HEK293 (cell line): ENCODE data around the gene SH3PXD2B.

Experiments used
- CTCF ChIA-PET: fragments of 350-600 bp; formaldehyde crosslinking; extraction: SDS; loops from one replicate; lab custom pipeline; 2021; ENCODE audit warnings: antibody characterized with exemption; lab: Yijun Ruan, JAX
- POLR2A ChIA-PET: fragments of 300-600 bp; formaldehyde crosslinking; extraction: SDS; loops from one replicate; lab custom pipeline; 2020; ENCODE audit warnings: antibody characterized with exemption, inconsistent platforms; lab: Yijun Ruan, JAX
- H3K27ac ChIP-seq: fragments of 200-500 bp; sonication (Bioruptor generic); 2 replicates; pipeline ENCODE4 v1.5.1; 2014; ENCODE audit warnings: low read depth, low read length, control low read depth, inconsistent platforms; ENCODE audit errors: extremely low read depth
- H3K36me3 ChIP-seq, 2 experiments: fragments of 200-500 bp in 1 of 2; sonication (Bioruptor generic) in 1 of 2; 1 replicate in 1 of 2; 2 replicates in 1 of 2; pipeline ENCODE4 v1.5.1; 2014 to 2017; ENCODE audit warnings: inconsistent platforms in 2 of 2, low read length in 2 of 2; ENCODE audit not compliant: control insufficient read depth in 2 of 2, insufficient read depth in 1 of 2
- H3K4me1 ChIP-seq: fragments of 200-500 bp; sonication (Bioruptor generic); 2 replicates; pipeline ENCODE4 v1.5.1; 2014; ENCODE audit warnings: mild to moderate bottlenecking, low read length, inconsistent platforms; ENCODE audit not compliant: control insufficient read depth, insufficient read depth
- H3K4me3 ChIP-seq: 2 replicates; pipeline ENCODE4 v1.5.1; 2011; ENCODE audit warnings: low read depth, mild to moderate bottlenecking, control low read depth, low read length, moderate library complexity
- H3K9me3 ChIP-seq: fragments of 200-500 bp; sonication (Bioruptor generic); 2 replicates; pipeline ENCODE4 v1.5.1; 2014; ENCODE audit warnings: low read depth, low read length, inconsistent platforms; ENCODE audit not compliant: control insufficient read depth, insufficient read depth
- GFI1B ChIP-seq: fragments of 450-650 bp; formaldehyde crosslinking; IDR thresholded peaks from 2 replicates; pipeline ENCODE4 v1.5.1; 2016; ENCODE audit warnings: missing biosample characterization, missing genetic modification characterization
- GLI4 ChIP-seq: fragments of 450-650 bp; formaldehyde crosslinking; IDR thresholded peaks from 2 replicates; pipeline ENCODE4 v1.5.1; 2016; ENCODE audit warnings: missing biosample characterization, missing genetic modification characterization
- INSM2 ChIP-seq: fragments of 450-650 bp; formaldehyde crosslinking; IDR thresholded peaks from 2 replicates; pipeline ENCODE4 v1.5.1; 2016; ENCODE audit warnings: missing biosample characterization, missing genetic modification characterization
- KLF16 ChIP-seq: fragments of 450-650 bp; formaldehyde crosslinking; IDR thresholded peaks from 2 replicates; pipeline ENCODE4 v1.5.1; 2017; ENCODE audit warnings: missing biosample characterization, missing genetic modification characterization
- SALL2 ChIP-seq: fragments of 450-650 bp; formaldehyde crosslinking; IDR thresholded peaks from 2 replicates; pipeline ENCODE4 v1.5.0; 2017; ENCODE audit warnings: missing biosample characterization, mild to moderate bottlenecking, missing genetic modification characterization, borderline replicate concordance
- SP2 ChIP-seq: fragments of 450-650 bp; formaldehyde crosslinking; IDR thresholded peaks from 2 replicates; pipeline ENCODE4 v1.5.1; 2016; ENCODE audit warnings: missing biosample characterization, missing genetic modification characterization
- WT1 ChIP-seq: fragments of 450-650 bp; formaldehyde crosslinking; IDR thresholded peaks from 2 replicates; pipeline ENCODE4 v1.5.1; 2016; ENCODE audit warnings: missing biosample characterization, missing genetic modification characterization
- ZBTB6 ChIP-seq: fragments of 450-650 bp; formaldehyde crosslinking; IDR thresholded peaks from 2 replicates; pipeline ENCODE4 v1.5.1; 2017; ENCODE audit warnings: missing biosample characterization, missing genetic modification characterization
- ZFHX2 ChIP-seq: fragments of 450-650 bp; formaldehyde crosslinking; conservative IDR thresholded peaks from 2 replicates; pipeline ENCODE4 v1.5.1; 2016; ENCODE audit warnings: missing biosample characterization, missing genetic modification characterization
- ZFP41 ChIP-seq: fragments of 450-650 bp; formaldehyde crosslinking; IDR thresholded peaks from 2 replicates; pipeline ENCODE4 v1.5.1; 2016; ENCODE audit warnings: missing biosample characterization, missing genetic modification characterization, borderline replicate concordance
- ZNF18 ChIP-seq: fragments of 450-650 bp; formaldehyde crosslinking; IDR thresholded peaks from 2 replicates; pipeline ENCODE4 v1.5.1; 2016; ENCODE audit warnings: missing biosample characterization, missing genetic modification characterization
- ZNF335 ChIP-seq: fragments of 450-650 bp; formaldehyde crosslinking; conservative IDR thresholded peaks from 2 replicates; pipeline ENCODE4 v1.5.1; 2016; ENCODE audit warnings: missing biosample characterization, missing genetic modification characterization
- ZNF341 ChIP-seq: fragments of 450-650 bp; formaldehyde crosslinking; IDR thresholded peaks from 2 replicates; pipeline ENCODE4; 2016; ENCODE audit warnings: low read depth, missing biosample characterization, missing genetic modification characterization
- ZNF510 ChIP-seq: fragments of 450-650 bp; formaldehyde crosslinking; IDR thresholded peaks from 2 replicates; pipeline ENCODE4 v1.5.1; 2018; ENCODE audit warnings: mild to moderate bottlenecking, missing genetic modification characterization, missing biosample characterization; ENCODE audit not compliant: insufficient replicate concordance
- ZNF555 ChIP-seq: fragments of 450-650 bp; formaldehyde crosslinking; conservative IDR thresholded peaks from 2 replicates; pipeline ENCODE4 v1.5.1; 2017; ENCODE audit warnings: missing biosample characterization, mild to moderate bottlenecking, missing genetic modification characterization, inconsistent platforms
- ZNF623 ChIP-seq: fragments of 450-650 bp; formaldehyde crosslinking; IDR thresholded peaks from 2 replicates; pipeline ENCODE4 v1.5.1; 2016; ENCODE audit warnings: missing biosample characterization, missing genetic modification characterization
- ZNF626 ChIP-seq: fragments of 450-650 bp; sonication (Bioruptor Pico); formaldehyde crosslinking; IDR thresholded peaks from 2 replicates; pipeline ENCODE4 v1.5.1; 2018; ENCODE audit warnings: missing biosample characterization, missing genetic modification characterization, inconsistent platforms
- ZNF792 ChIP-seq: fragments of 450-650 bp; formaldehyde crosslinking; IDR thresholded peaks from 2 replicates; pipeline ENCODE4 v1.5.1; 2016; ENCODE audit warnings: missing biosample characterization, missing genetic modification characterization
- ZSCAN4 ChIP-seq: fragments of 450-650 bp; formaldehyde crosslinking; IDR thresholded peaks from 2 replicates; pipeline ENCODE4 v1.5.1; 2017; ENCODE audit warnings: missing biosample characterization, missing genetic modification characterization

SH3PXD2B gene

GRCh38 chr5:172413601-172414171, 40.6 kb downstream of the SH3PXD2B start:
- 0 out of 2 replicates have a peak, but pooled peaks cover 3% of the 10 kb centered on the region for H3K4me1 ChIP-seq
- POLR2A ChIA-PET = interaction anchor here (1.5 kb wide), 1 partner anchor 24 kb away, joined by 6 read pairs; no protein-coding TSS in a partner anchor
- CTCF ChIA-PET = no interaction called here

GRCh38 chr5:172412724-172413286, 41.5 kb downstream of the SH3PXD2B start:
- Histone ChIP-seq H3K27ac (no peak overlapping the region), H3K36me3 (no peaks in the 10 kb centered on the region; a peak in 1 of 3 replicates), H3K9me3 (no peaks in the 10 kb centered on the region), H3K4me3 (no peak overlapping the region), H3K4me1 (0 out of 2 replicates have a peak, but pooled peaks cover 3% of the 10 kb centered on the region)
- CTCF ChIA-PET = interaction anchor here (2.0 kb wide), 1 partner anchor 39 kb away, joined by 5 read pairs; no protein-coding TSS in a partner anchor
- POLR2A ChIA-PET = no interaction called here
- TF ChIP-seq WT1 (tag by site-specific recombination) = peak; percentile 56
- TF ChIP-seq ZFHX2 (tag by site-specific recombination) = no peak
- no peak for TF ChIP-seq KLF16
- 0 out of 2 replicates have a peak, but pooled peaks have one; percentile 34 for TF ChIP-seq ZNF623 (tag by site-specific recombination)
- no peak for TF ChIP-seq SP2
- no peak for TF ChIP-seq INSM2 (tag by site-specific recombination)
- no peak for TF ChIP-seq ZFP41 (tag by site-specific recombination)

More at GRCh38 chr5:172413601-172414171, 40.6 kb downstream of the SH3PXD2B start:
- no peak overlapping the region for H3K4me3 ChIP-seq
- H3K27ac ChIP-seq = no peak overlapping the region
- no peaks in the 10 kb centered on the region for H3K9me3 ChIP-seq
- TF ChIP-seq ZNF335 (tag by site-specific recombination) = no peak
- TF ChIP-seq GLI4 (tag by site-specific recombination) = no peak
- no peak for TF ChIP-seq ZNF792 (tag by site-specific recombination)
- TF ChIP-seq ZNF18 (tag by site-specific recombination) = no peak
- TF ChIP-seq ZNF555 (tag by site-specific recombination) = no peak
- no peak for TF ChIP-seq ZSCAN4 (tag by site-specific recombination)
- TF ChIP-seq ZNF510 (tag by site-specific recombination) = no peak
- TF ChIP-seq ZBTB6 (tag by site-specific recombination) = no peak
- no peak for TF ChIP-seq ZNF341 (tag by site-specific recombination)
- TF ChIP-seq SALL2 (tag by site-specific recombination) = no peak
- no peak for TF ChIP-seq GFI1B (tag by site-specific recombination)
- no peak for TF ChIP-seq ZNF626 (tag by site-specific recombination)
- H3K36me3 ChIP-seq = no peaks in the 10 kb centered on the region; a peak in 1 of 3 replicates
